Measurements from ENCODE around the gene OLFM3. TPM values are rescaled to one million over a fixed set of nuclear protein-coding genes. Genes with fewer than 3 reads are reported as not detected.

The OLFM3 gene
- total RNA-seq, 1 donor from 2014 or later, result 7.5 TPM

- TF ChIP-seq, protein P1, sequence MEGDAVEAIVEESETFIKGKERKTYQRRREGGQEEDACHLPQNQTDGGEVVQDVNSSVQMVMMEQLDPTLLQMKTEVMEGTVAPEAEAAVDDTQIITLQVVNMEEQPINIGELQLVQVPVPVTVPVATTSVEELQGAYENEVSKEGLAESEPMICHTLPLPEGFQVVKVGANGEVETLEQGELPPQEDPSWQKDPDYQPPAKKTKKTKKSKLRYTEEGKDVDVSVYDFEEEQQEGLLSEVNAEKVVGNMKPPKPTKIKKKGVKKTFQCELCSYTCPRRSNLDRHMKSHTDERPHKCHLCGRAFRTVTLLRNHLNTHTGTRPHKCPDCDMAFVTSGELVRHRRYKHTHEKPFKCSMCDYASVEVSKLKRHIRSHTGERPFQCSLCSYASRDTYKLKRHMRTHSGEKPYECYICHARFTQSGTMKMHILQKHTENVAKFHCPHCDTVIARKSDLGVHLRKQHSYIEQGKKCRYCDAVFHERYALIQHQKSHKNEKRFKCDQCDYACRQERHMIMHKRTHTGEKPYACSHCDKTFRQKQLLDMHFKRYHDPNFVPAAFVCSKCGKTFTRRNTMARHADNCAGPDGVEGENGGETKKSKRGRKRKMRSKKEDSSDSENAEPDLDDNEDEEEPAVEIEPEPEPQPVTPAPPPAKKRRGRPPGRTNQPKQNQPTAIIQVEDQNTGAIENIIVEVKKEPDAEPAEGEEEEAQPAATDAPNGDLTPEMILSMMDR (IDR thresholded peaks at IDR 0.05; ENCODE audit: unreplicated experiment), result no peak
- H3K27ac Mint-ChIP-seq, result peak overlapping the region; percentile 1
These were observed 142.5 kb downstream of the OLFM3 start for GRCh38 chr1:101854271-101854670.

GRCh38 chr1:101852936-101853335 lies 143.8 kb downstream of the OLFM3 start:
- no peak for DNase-seq (ENCODE audit: low spot score in 2 of 2, unreplicated experiment in 2 of 2)
- H3K4me3 Mint-ChIP-seq, result no peak overlapping the region
- no peaks in the 10 kb centered on the region for H3K36me3 Mint-ChIP-seq
- H3K27me3 Mint-ChIP-seq (ENCODE audit: low read depth), result no peaks in the 10 kb centered on the region
- no peak overlapping the region for H3K27ac Mint-ChIP-seq
- H3K9me3 Mint-ChIP-seq, result no peaks in the 10 kb centered on the region
- TF ChIP-seq, protein P1 (IDR thresholded peaks at IDR 0.05; ENCODE audit: unreplicated experiment), result no peak
- peaks cover 28% of the 10 kb centered on the region for H3K4me1 Mint-ChIP-seq

More at GRCh38 chr1:101854271-101854670, 142.5 kb downstream of the OLFM3 start:
- H3K27me3 Mint-ChIP-seq (ENCODE audit: low read depth), result no peaks in the 10 kb centered on the region
- peaks cover 24% of the 10 kb centered on the region for H3K4me1 Mint-ChIP-seq
- H3K9me3 Mint-ChIP-seq, result peaks cover 8% of the 10 kb centered on the region
- no peak for DNase-seq (ENCODE audit: low spot score in 2 of 2, unreplicated experiment in 2 of 2)
- no peak overlapping the region for H3K4me3 Mint-ChIP-seq
- peaks cover 2% of the 10 kb centered on the region for H3K36me3 Mint-ChIP-seq

DNA sequence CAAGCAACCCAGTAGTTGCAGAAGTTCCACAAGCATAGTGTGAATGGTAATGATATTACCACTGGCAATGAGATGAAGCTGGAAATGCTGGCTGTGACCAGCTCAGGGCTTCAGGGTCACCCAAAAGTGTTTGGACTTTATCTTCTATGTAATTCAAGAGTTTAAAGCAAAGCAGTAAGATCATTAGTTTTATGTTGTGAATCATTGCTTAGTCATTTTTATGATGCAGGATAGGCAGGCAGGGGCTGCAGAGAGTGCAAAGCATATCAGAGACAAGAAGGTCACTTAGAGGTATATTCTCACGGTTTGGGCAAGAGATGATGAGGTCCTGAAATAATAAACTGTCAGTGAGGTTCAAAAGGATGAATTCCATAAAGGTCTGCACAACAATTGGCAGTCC lies 147.4 kb downstream of the OLFM3 start:
- Mint-ChIP-seq H3K4me1 (peaks cover 32% of the 10 kb centered on the region), H3K9me3 (no peaks in the 10 kb centered on the region), H3K27ac (no peak overlapping the region), H3K4me3 (no peak overlapping the region), H3K36me3 (no peaks in the 10 kb centered on the region), H3K27me3 (ENCODE audit: low read depth) (peaks cover 2% of the 10 kb centered on the region)
- TF ChIP-seq, protein P1 (IDR thresholded peaks at IDR 0.05; ENCODE audit: unreplicated experiment), result no peak
- no peak for DNase-seq (ENCODE audit: low spot score in 2 of 2, unreplicated experiment in 2 of 2)

DNA sequence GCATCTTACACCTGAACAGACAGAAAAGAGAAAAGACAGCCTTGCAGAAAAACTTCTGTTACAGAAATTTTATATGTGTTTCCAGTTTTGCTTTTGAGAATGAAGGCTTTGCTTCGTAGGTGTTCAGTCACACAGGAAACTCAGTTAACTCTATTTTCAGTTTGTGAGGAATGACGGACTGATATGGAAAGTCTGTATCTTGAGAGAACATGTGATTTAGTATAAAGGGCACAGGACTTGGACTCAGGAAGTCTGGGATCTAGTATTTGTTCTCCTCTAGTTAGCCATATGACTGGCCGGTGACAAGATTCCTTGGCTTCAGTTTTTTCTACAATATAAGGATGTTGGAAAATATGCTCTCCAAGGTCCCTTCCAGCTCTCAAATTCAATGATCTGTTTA lies 149.1 kb downstream of the OLFM3 start:
- TF ChIP-seq, protein P1 (IDR thresholded peaks at IDR 0.05; ENCODE audit: unreplicated experiment), result no peak
- Mint-ChIP-seq H3K4me3 (no peak overlapping the region), H3K36me3 (no peaks in the 10 kb centered on the region), H3K9me3 (no peaks in the 10 kb centered on the region), H3K27me3 (ENCODE audit: low read depth) (peaks cover 2% of the 10 kb centered on the region), H3K27ac (peak overlapping the region; percentile 83), H3K4me1 (peaks cover 33% of the 10 kb centered on the region)
- DNase-seq (ENCODE audit: low spot score in 2 of 2, unreplicated experiment in 2 of 2), result no peak

GRCh38 chr1:101846820-101847219 lies 149.9 kb downstream of the OLFM3 start:
- H3K4me3 Mint-ChIP-seq, result peak overlapping the region; percentile 66
- no peak for DNase-seq (ENCODE audit: low spot score in 2 of 2, unreplicated experiment in 2 of 2)
- TF ChIP-seq, protein P1 (IDR thresholded peaks at IDR 0.05; ENCODE audit: unreplicated experiment), result no peak
- H3K27me3 Mint-ChIP-seq (ENCODE audit: low read depth), result peaks cover 2% of the 10 kb centered on the region
- no peaks in the 10 kb centered on the region for H3K9me3 Mint-ChIP-seq
- peaks cover 33% of the 10 kb centered on the region for H3K4me1 Mint-ChIP-seq
- H3K36me3 Mint-ChIP-seq, result no peaks in the 10 kb centered on the region
- peak overlapping the region; percentile 83 for H3K27ac Mint-ChIP-seq

- Mint-ChIP-seq H3K4me1 (peaks cover 25% of the 10 kb centered on the region), H3K9me3 (no peaks in the 10 kb centered on the region), H3K27me3 (ENCODE audit: low read depth) (peaks cover 2% of the 10 kb centered on the region), H3K4me3 (no peak overlapping the region), H3K36me3 (no peaks in the 10 kb centered on the region), H3K27ac (no peak overlapping the region)
- TF ChIP-seq, protein P1 (IDR thresholded peaks at IDR 0.05; ENCODE audit: unreplicated experiment), result no peak
- DNase-seq (ENCODE audit: low spot score in 2 of 2, unreplicated experiment in 2 of 2), result no peak
These were observed 153.6 kb downstream of the OLFM3 start for GRCh38 chr1:101843160-101843559.

Data from mesothelial cell of epicardium (in vitro differentiated cells).